HG03378 (cell line): Measurements from ENCODE around the gene GLI1.
"Not testable (repeated sequence)": the region's sequence is repeated elsewhere in the genome, so short reads cannot be mapped to it uniquely, and the experiment has no call there.

Experiments used
- ATAC-seq: cut with Tn5 transposase; IDR thresholded peaks from one replicate; pipeline ENCODE4 v1.9.1; 2021; ENCODE audit warnings: mild to moderate bottlenecking, moderate library complexity; ENCODE audit not compliant: unreplicated experiment

The GLI1 gene

DNA sequence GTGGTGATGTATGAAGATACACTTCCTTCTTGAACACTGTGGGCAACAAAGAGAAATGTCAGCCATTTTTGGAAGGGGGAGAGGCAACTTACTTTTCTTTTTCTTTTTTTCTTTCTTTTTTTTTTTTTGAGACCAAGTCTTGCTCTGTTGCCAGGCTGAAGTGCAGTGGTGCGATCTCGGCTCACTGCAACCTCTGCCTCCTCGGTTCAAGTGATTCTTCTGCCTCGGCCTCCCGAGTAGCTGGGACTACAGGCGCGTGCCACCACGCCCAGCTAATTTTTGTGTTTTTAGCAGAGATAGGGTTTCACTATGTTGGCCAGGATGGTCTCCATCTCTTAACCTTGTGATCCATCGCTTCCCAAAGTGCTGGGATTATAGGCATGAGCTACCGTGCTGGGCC is 58.1 kb downstream of the GLI1 start:
- ATAC-seq, result not testable (repeated sequence)

DNA sequence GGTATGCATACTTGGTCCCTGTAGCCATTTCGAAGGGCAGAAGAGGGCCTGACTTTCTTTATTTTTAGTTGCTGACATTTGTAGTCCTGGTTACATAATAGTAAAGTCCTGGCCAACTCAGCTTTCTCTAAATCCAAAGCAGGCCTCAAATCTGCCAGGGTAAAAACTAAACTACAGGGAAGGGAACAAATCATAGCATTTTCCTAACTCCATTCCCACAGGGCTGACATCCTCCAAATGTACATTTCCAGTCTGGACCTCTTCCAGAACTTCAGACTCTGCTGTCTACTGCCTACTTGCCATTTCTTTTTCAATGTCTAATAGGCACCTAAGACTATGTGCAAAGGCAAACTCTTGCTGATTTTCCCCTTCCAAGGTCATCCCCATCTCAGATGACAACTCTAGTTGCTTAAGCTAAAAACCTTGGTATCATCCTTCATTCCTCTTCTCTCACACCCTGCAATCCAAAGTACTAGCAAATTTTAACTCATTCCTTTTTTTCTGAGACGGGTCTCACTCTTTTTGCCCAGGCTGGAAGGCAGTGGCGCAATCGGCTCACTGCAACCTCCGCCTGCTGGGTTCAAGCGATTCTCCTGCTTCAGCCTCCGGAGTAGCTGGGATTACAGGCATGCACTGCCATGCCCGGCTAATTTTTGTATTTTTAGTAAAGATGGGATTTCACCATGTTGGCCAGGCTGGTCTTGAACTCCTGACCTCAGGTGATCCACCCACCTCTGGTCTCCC is 58.8 kb downstream of the GLI1 start:
- ATAC-seq, result no peak

DNA sequence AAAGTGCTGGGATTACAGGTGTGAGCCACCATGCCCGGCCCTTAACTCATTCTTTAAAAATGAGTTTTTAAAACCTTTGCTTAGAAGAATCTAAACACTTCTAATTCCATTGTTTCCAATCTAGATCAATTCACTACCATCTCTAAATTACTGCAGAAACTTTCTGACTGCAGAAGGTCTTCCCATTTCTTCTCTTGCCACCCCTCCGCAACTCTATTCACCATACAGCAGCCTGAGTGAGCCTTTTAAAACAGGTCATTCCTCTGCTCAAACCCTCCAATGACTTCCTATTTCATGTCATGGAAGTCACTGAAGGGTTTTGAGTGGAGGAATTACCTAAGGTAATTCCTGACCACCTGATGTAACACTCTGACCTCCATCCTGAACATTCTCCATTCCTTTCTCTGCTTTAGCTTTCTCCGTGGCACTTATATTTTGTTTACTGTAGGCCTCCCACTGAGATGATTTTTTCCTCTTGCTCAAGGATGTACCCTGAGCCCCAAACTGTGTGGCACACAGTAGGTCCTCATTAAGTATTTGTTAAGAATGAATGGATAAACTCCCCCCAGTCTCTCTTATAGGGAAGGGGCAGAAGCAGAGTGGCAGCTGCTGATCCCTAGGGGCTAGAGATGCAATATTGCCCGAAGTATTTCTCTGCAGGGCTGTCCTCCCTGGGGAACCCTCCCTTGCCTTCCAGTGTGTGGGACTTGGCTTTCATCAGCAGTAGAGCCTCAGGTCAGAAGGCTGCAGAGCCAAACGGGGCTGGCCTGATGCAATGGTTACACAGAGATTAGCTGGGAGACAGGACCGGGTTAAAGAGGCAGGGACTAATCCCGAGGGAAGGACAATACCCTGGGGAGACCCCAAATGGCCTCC is 59.6 kb downstream of the GLI1 start:
- no peak for ATAC-seq

DNA sequence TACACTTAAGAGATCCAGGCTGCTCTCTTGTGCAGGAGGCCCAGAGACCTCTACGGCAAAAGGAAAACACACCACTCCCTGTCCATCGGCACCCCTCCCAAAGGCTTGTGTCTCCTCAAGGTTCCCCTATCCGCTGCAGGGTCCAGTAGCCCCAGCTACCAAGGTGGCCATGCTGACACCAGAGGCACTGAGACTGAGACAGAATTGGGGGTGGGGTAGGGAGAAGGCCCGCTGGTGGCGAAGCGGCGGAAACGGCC is 60.1 kb downstream of the GLI1 start:
- ATAC-seq, result no peak

DNA sequence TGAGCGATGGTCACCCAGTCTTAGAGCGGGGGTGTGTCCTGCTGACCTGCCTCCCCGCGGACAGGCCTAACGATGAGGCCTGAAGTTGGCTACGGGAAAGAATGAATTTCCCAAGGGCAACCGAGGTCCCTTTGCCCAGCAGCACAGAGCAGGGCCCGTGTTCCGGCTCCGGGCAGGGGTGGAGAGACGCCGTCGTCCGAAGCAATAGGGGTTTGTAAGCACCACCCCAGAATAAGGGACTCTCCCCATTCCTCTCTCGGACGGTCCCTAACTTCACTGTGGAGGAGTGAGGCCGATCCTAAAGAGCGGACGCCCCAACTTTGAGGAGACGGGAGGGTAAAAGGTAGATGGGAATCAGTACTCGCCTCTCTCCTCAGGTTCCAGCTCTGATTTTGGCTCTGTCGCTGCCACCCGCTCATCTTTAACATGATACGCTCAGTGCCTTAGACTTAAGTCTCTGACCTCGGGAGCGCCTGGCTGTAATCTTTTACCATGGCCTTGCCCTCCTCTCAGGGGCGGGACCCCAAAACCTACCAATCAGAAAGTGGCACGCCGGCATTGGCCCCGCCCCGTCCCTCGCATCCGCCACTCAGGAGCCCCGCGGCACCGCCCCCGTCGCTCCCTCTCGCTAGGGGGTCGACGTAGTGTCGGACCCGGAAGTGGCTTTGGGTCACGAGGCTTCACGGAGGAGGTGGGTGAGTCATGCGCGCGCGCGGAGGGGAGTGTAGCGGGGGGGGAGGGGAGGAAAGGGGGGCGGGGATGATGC is 60.7 kb downstream of the GLI1 start, which contains the start of gene DDIT3:
DDIT3 (minus strand) TSS at position 462 of the 766 bp plus-strand sequence. CDS start 3,108 bp downstream, outside the sequence.
- peak; percentile 69 for ATAC-seq

DNA sequence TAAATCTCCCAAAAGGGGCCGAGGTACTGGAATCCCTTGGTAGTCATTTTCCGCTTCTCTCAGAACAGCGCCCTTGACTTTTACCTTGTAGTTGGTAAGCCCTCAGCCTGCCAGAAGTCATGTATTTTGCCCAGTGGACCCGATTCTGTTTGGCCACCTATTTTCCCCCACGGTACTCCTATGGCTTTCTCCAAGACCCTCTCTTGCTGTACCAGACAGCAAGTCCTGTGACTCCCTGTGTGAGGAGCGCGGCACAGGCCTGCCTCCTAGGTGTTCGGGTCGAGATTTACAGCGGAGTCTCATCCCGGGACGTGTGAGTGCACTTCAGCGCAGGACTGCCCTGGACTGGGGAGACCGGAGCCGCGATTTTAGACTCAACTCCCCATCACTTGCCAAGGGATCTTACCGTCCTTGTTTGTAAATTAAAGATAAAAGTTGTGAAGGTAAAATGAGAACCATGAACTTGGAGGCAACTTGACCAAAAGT is 62.0 kb downstream of the GLI1 start:
- no peak for ATAC-seq
